Ectodermal cell (in vitro differentiated cells): ENCODE measurements around the gene CFAP61.

Source experiments
- H3K27ac ChIP-seq: 2 replicates; pipeline ENCODE4 v1.7.0; 2013; ENCODE audit warnings: mild to moderate bottlenecking, low read depth, low read length; ENCODE audit not compliant: insufficient read depth, poor library complexity, severe bottlenecking
- H3K27me3 ChIP-seq: 2 replicates; pipeline ENCODE4 v1.7.0; 2013; ENCODE audit warnings: mild to moderate bottlenecking, low read length; ENCODE audit not compliant: insufficient read depth, control insufficient read depth, poor library complexity, severe bottlenecking
- H3K36me3 ChIP-seq: one replicate; pipeline ENCODE4 v1.7.0; 2013; ENCODE audit warnings: low read length; ENCODE audit not compliant: control insufficient read depth, insufficient read depth
- H3K4me1 ChIP-seq: one replicate; pipeline ENCODE4 v1.7.0; 2013; ENCODE audit warnings: low read length; ENCODE audit not compliant: control insufficient read depth, insufficient read depth
- H3K4me3 ChIP-seq: 2 replicates; pipeline ENCODE4 v1.7.0; 2013; ENCODE audit warnings: low read depth, low read length, control low read depth; ENCODE audit not compliant: insufficient read depth
- H3K9me3 ChIP-seq: 2 replicates; pipeline ENCODE4 v1.7.0; 2013; ENCODE audit warnings: mild to moderate bottlenecking, low read length, moderate library complexity; ENCODE audit not compliant: control insufficient read depth
- WGBS, 2 experiments: methylation state at CpG; one replicate each; pipeline ENCODE4 v1.1.7; 2013; ENCODE audit warnings: missing lambda C conversion rate in 2 of 2; 5-methylcytosine and 5-hydroxymethylcytosine counted together

The CFAP61 gene

GRCh38 chr20:20036756-20037155 lies 15.6 kb upstream of the CFAP61 start:
- H3K4me3 ChIP-seq, result no peak overlapping the region
- peaks cover 70% of the 10 kb centered on the region for H3K36me3 ChIP-seq
- H3K27me3 ChIP-seq, result no peaks in the 10 kb centered on the region
- H3K4me1 ChIP-seq, result no peaks in the 10 kb centered on the region
- no peak overlapping the region for H3K27ac ChIP-seq
- no peaks in the 10 kb centered on the region for H3K9me3 ChIP-seq
- WGBS, 2 experiments, result 93 to 97% methylated on average over 3 of the region's 3 CpGs

GRCh38 chr20:20037960-20038359 lies 14.4 kb upstream of the CFAP61 start:
- H3K4me3 ChIP-seq, result no peak overlapping the region
- H3K27me3 ChIP-seq, result no peaks in the 10 kb centered on the region
- 66 to 72% methylated on average over 5 of the region's 5 CpGs for WGBS, 2 experiments
- no peaks in the 10 kb centered on the region for H3K4me1 ChIP-seq
- no peaks in the 10 kb centered on the region for H3K9me3 ChIP-seq
- H3K36me3 ChIP-seq, result peaks cover 65% of the 10 kb centered on the region
- H3K27ac ChIP-seq, result no peak overlapping the region

- no peak overlapping the region for H3K27ac ChIP-seq
- H3K27me3 ChIP-seq, result no peaks in the 10 kb centered on the region
- no peaks in the 10 kb centered on the region for H3K4me1 ChIP-seq
- H3K9me3 ChIP-seq, result no peaks in the 10 kb centered on the region
- 93% methylated on average over 6 of the region's 6 CpGs for WGBS, 2 experiments
- H3K36me3 ChIP-seq, result peaks cover 60% of the 10 kb centered on the region
- no peak overlapping the region for H3K4me3 ChIP-seq
Observed at GRCh38 chr20:20038586-20038985, 13.7 kb upstream of the CFAP61 start.

GRCh38 chr20:20039752-20040387 lies 12.5 kb upstream of the CFAP61 start:
- Histone ChIP-seq H3K27me3 (no peaks in the 10 kb centered on the region), H3K27ac (no peak overlapping the region), H3K4me1 (no peaks in the 10 kb centered on the region), H3K4me3 (no peak overlapping the region), H3K9me3 (no peaks in the 10 kb centered on the region), H3K36me3 (peaks cover 64% of the 10 kb centered on the region)
- WGBS, 2 experiments, result 83 to 91% methylated on average over 5 of the region's 6 CpGs

GRCh38 chr20:20051767-20052073 lies 612 bp upstream of the CFAP61 start:
- WGBS, 2 experiments, result 2 to 3% methylated on average over 13 of the region's 13 CpGs
- H3K27me3 ChIP-seq, result no peaks in the 10 kb centered on the region
- H3K27ac ChIP-seq, result peak overlapping the region; percentile 30
- peak overlapping the region; percentile 95 for H3K4me3 ChIP-seq
- no peaks in the 10 kb centered on the region for H3K4me1 ChIP-seq
- no peaks in the 10 kb centered on the region for H3K9me3 ChIP-seq
- H3K36me3 ChIP-seq, result peaks cover 12% of the 10 kb centered on the region

- H3K27ac ChIP-seq, result no peak overlapping the region
- no peak overlapping the region for H3K4me3 ChIP-seq
- H3K4me1 ChIP-seq, result no peaks in the 10 kb centered on the region
- no peaks in the 10 kb centered on the region for H3K27me3 ChIP-seq
- H3K9me3 ChIP-seq, result no peaks in the 10 kb centered on the region
- 88 to 91% methylated on average over 6 of the region's 6 CpGs for WGBS, 2 experiments
- no peaks in the 10 kb centered on the region for H3K36me3 ChIP-seq
Observed at GRCh38 chr20:20060234-20060998, 8.1 kb downstream of the CFAP61 start.

- Histone ChIP-seq H3K9me3 (no peaks in the 10 kb centered on the region), H3K27me3 (no peaks in the 10 kb centered on the region), H3K36me3 (no peaks in the 10 kb centered on the region), H3K27ac (no peak overlapping the region), H3K4me3 (no peak overlapping the region), H3K4me1 (no peaks in the 10 kb centered on the region)
- WGBS, 2 experiments, result 85% methylated on average over 12 of the region's 12 CpGs
Observed at GRCh38 chr20:20063941-20064702, 11.8 kb downstream of the CFAP61 start.

GRCh38 chr20:20065361-20065760 lies 13.0 kb downstream of the CFAP61 start:
- no peak overlapping the region for H3K4me3 ChIP-seq
- H3K36me3 ChIP-seq, result no peaks in the 10 kb centered on the region
- H3K27me3 ChIP-seq, result no peaks in the 10 kb centered on the region
- H3K4me1 ChIP-seq, result no peaks in the 10 kb centered on the region
- H3K9me3 ChIP-seq, result no peaks in the 10 kb centered on the region
- H3K27ac ChIP-seq, result no peak overlapping the region
- 85 to 100% methylated on average over 1 of the region's 1 CpG for WGBS, 2 experiments

- no peak overlapping the region for H3K4me3 ChIP-seq
- no peaks in the 10 kb centered on the region for H3K27me3 ChIP-seq
- WGBS, 2 experiments, result 81% methylated on average over 10 of the region's 10 CpGs
- H3K4me1 ChIP-seq, result no peaks in the 10 kb centered on the region
- H3K36me3 ChIP-seq, result no peaks in the 10 kb centered on the region
- no peaks in the 10 kb centered on the region for H3K9me3 ChIP-seq
- H3K27ac ChIP-seq, result no peak overlapping the region
Observed at GRCh38 chr20:20070871-20071726, 18.8 kb downstream of the CFAP61 start.
